HepG2 (cell line): Measurements from ENCODE around the gene TEDC1. TPM values are rescaled to one million over a fixed set of nuclear protein-coding genes. Genes with fewer than 3 reads are reported as not detected.
A peak's percentile ranks its signal among the peaks of the same experiment; 100 is the strongest.

Experiments
- ATAD3A ChIP-seq: sonication (generic); formaldehyde crosslinking; IDR thresholded peaks from 2 replicates; pipeline ENCODE4 v1.4.0; 2020; ENCODE audit warnings: missing genetic modification reagents
- CCAR2 ChIP-seq: fragments of 200-400 bp; formaldehyde crosslinking; optimal IDR thresholded peaks from 2 replicates; pipeline ENCODE3; 2018; ENCODE audit warnings: low read depth, mild to moderate bottlenecking, low read length, moderate library complexity
- CENPT ChIP-seq: sonication (generic); formaldehyde crosslinking; IDR thresholded peaks from 2 replicates; pipeline ENCODE4 v1.8.0; 2022; ENCODE audit warnings: low read depth, mild to moderate bottlenecking, moderate library complexity, missing genetic modification reagents
- CHD2 ChIP-seq: IDR thresholded peaks from 2 replicates; pipeline ENCODE4 v1.6.1; 2011; ENCODE audit warnings: low read depth, low read length, improper control_type of control experiment
- ESRRA ChIP-seq: sonication (generic); formaldehyde crosslinking; IDR thresholded peaks from 2 replicates; pipeline ENCODE4 v1.5.1; 2020; ENCODE audit warnings: mild to moderate bottlenecking, low read depth, missing genetic modification reagents
- NCOA1 ChIP-seq: sonication (generic); formaldehyde crosslinking; IDR thresholded peaks from 2 replicates; pipeline ENCODE4 v1.9.0; 2021; ENCODE audit warnings: missing genetic modification reagents
- RBM39 ChIP-seq: fragments of 200-400 bp; formaldehyde crosslinking; IDR thresholded peaks from one replicate; pipeline ENCODE4 v1.6.1; 2018; ENCODE audit warnings: antibody characterized with exemption, mild to moderate bottlenecking, low read depth, low read length; ENCODE audit not compliant: poor library complexity, severe bottlenecking
- ZBTB21 ChIP-seq: sonication (generic); formaldehyde crosslinking; IDR thresholded peaks from 2 replicates; pipeline ENCODE4 v1.4.0; 2020; ENCODE audit warnings: missing genetic modification reagents
- ZNF263 ChIP-seq: sonication (generic); formaldehyde crosslinking; IDR thresholded peaks from 2 replicates; pipeline ENCODE4 v1.4.0; 2020; ENCODE audit warnings: missing genetic modification reagents
- ZNF549 ChIP-seq: sonication (generic); formaldehyde crosslinking; IDR thresholded peaks from 2 replicates; pipeline ENCODE4 v1.5.0; 2020; ENCODE audit warnings: missing genetic modification reagents
- ZNF761 ChIP-seq: sonication (generic); formaldehyde crosslinking; conservative IDR thresholded peaks from 2 replicates; pipeline ENCODE4 v1.4.0; 2020; ENCODE audit warnings: mild to moderate bottlenecking, missing genetic modification reagents
- ZNF839 ChIP-seq: sonication (generic); formaldehyde crosslinking; IDR thresholded peaks from 2 replicates; pipeline ENCODE4 v1.4.0; 2020; ENCODE audit warnings: missing genetic modification reagents, mild to moderate bottlenecking, borderline replicate concordance
- polyA plus RNA-seq, 8 experiments: library from polyadenylated mRNA; depleted of rRNA in 3 of 8; stranded (reverse) in 7 of 8; unstranded in 1 of 8; fragments of >200 nt; fragmentation: Illumina TruSeq in 4 of 8; extraction: Trizol in 4 of 8; gene quantifications; 2 replicates each; pipeline versions ENCODE4 v1.2.1 to v1.2.3, GENCODE V29; 2011 to 2016; ENCODE audit warnings: low read depth in 4 of 8, missing spikeins in 1 of 8, mixed read lengths in 1 of 8; ENCODE audit not compliant: insufficient read depth in 1 of 8
- total RNA-seq, 5 experiments: library from RNA; depleted of rRNA; stranded (reverse); fragments of >200 nt; fragmentation: Illumina TruSeq; extraction: Trizol; gene quantifications; 2 replicates each; pipeline ENCODE4 v1.2.3, GENCODE V29; 2016; ENCODE audit warnings: low read depth in 1 of 5
- TF ChIP-seq, protein P1 (sequence below): sonication (generic); formaldehyde crosslinking; IDR thresholded peaks from 2 replicates; pipeline ENCODE4 v1.5.0; 2020; ENCODE audit warnings: missing genetic modification reagents
- TF ChIP-seq, protein P2 (sequence below): sonication (generic); formaldehyde crosslinking; IDR thresholded peaks from 2 replicates; pipeline ENCODE4 v1.9.0; 2021; ENCODE audit warnings: missing genetic modification reagents, borderline replicate concordance
- TF ChIP-seq, protein P3 (sequence below): sonication (generic); formaldehyde crosslinking; IDR thresholded peaks from 2 replicates; pipeline ENCODE4 v1.8.0; 2022; ENCODE audit warnings: mild to moderate bottlenecking, missing genetic modification reagents; ENCODE audit not compliant: insufficient replicate concordance
- TF ChIP-seq, protein P4 (sequence below): sonication (generic); formaldehyde crosslinking; IDR thresholded peaks from 2 replicates; pipeline ENCODE4 v1.8.0; 2022; ENCODE audit warnings: missing genetic modification reagents, mild to moderate bottlenecking, borderline replicate concordance
- TF ChIP-seq, protein P5 (sequence below): sonication (generic); formaldehyde crosslinking; IDR thresholded peaks from 2 replicates; pipeline ENCODE4 v1.4.0; 2020; ENCODE audit warnings: missing genetic modification reagents

Gene TEDC1
- total and polyA plus RNA-seq, 2 of the 13 experiments (the other 11 are each of a cell fraction or from before 2014, with no cell fraction given), result 5.7 to 27.4 TPM

DNA sequence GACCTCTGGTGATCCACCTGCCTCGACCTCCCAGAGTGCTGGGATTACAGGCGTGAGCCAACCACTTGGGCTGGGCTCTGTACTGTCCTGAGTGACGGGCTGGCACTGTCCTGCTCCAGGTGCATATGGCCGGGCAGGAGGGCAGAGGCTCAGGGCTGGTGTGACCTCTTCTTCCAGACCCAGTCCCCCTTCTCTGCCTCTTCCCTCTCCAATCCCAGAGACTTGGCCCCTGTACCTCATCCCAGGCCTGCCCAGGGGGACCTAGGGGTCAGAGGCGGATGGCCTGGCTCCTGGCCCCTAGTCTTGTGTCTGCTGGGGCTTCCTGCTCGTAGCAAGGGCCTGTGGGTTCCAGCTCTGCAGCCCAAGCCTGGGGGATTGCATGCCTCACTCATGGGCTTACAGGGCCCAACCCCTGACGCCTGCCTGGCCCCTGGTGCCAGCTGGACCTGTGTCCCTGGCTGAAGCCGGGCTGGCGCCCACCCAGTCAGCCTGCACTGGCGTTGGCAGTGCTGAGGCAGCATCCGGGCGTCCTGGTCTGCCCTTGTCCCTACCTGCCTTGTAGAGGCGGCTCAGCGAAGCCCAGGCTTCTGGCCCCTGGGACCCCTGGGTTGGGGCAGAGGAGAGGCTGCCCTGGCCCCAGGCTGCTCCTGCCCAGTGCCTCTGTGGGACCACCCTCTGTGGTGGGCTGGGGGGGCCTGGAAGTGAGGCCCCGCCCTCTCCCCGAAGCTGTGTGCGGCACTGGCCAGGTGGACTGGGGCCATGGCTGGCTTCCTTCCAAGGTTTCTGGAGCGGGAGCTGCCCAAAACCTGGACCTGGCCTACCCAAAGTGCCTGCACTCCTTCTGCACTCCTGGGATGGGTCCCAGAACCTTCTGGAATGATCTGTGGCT, 4.3 kb downstream of the TEDC1 start (continued):
- TF ChIP-seq, protein P1, sequence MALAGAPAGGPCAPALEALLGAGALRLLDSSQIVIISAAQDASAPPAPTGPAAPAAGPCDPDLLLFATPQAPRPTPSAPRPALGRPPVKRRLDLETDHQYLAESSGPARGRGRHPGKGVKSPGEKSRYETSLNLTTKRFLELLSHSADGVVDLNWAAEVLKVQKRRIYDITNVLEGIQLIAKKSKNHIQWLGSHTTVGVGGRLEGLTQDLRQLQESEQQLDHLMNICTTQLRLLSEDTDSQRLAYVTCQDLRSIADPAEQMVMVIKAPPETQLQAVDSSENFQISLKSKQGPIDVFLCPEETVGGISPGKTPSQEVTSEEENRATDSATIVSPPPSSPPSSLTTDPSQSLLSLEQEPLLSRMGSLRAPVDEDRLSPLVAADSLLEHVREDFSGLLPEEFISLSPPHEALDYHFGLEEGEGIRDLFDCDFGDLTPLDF (CRISPR knock-in tag), result no peak
- TF ChIP-seq ATAD3A (CRISPR knock-in tag) (no peak), CHD2 (no peak), ZNF839 (no peak), ZBTB21 (CRISPR knock-in tag) (no peak), CENPT (CRISPR knock-in tag) (no peak), ZNF263 (peak; percentile 45; the same call in 1 of the 2 replicates), ZNF761 (CRISPR knock-in tag) (no peak), ESRRA (CRISPR knock-in tag) (no peak), NCOA1 (no peak), CCAR2 (no peak), ZNF549 (CRISPR knock-in tag) (no peak), RBM39 (no peak)
- TF ChIP-seq, protein P2, sequence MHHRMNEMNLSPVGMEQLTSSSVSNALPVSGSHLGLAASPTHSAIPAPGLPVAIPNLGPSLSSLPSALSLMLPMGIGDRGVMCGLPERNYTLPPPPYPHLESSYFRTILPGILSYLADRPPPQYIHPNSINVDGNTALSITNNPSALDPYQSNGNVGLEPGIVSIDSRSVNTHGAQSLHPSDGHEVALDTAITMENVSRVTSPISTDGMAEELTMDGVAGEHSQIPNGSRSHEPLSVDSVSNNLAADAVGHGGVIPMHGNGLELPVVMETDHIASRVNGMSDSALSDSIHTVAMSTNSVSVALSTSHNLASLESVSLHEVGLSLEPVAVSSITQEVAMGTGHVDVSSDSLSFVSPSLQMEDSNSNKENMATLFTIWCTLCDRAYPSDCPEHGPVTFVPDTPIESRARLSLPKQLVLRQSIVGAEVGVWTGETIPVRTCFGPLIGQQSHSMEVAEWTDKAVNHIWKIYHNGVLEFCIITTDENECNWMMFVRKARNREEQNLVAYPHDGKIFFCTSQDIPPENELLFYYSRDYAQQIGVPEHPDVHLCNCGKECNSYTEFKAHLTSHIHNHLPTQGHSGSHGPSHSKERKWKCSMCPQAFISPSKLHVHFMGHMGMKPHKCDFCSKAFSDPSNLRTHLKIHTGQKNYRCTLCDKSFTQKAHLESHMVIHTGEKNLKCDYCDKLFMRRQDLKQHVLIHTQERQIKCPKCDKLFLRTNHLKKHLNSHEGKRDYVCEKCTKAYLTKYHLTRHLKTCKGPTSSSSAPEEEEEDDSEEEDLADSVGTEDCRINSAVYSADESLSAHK (CRISPR knock-in tag), result no peak
- TF ChIP-seq, protein P3, sequence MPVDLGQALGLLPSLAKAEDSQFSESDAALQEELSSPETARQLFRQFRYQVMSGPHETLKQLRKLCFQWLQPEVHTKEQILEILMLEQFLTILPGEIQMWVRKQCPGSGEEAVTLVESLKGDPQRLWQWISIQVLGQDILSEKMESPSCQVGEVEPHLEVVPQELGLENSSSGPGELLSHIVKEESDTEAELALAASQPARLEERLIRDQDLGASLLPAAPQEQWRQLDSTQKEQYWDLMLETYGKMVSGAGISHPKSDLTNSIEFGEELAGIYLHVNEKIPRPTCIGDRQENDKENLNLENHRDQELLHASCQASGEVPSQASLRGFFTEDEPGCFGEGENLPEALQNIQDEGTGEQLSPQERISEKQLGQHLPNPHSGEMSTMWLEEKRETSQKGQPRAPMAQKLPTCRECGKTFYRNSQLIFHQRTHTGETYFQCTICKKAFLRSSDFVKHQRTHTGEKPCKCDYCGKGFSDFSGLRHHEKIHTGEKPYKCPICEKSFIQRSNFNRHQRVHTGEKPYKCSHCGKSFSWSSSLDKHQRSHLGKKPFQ, result no peak
- TF ChIP-seq, protein P4, sequence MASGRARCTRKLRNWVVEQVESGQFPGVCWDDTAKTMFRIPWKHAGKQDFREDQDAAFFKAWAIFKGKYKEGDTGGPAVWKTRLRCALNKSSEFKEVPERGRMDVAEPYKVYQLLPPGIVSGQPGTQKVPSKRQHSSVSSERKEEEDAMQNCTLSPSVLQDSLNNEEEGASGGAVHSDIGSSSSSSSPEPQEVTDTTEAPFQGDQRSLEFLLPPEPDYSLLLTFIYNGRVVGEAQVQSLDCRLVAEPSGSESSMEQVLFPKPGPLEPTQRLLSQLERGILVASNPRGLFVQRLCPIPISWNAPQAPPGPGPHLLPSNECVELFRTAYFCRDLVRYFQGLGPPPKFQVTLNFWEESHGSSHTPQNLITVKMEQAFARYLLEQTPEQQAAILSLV (CRISPR knock-in tag), result no peak
- TF ChIP-seq, protein P5, sequence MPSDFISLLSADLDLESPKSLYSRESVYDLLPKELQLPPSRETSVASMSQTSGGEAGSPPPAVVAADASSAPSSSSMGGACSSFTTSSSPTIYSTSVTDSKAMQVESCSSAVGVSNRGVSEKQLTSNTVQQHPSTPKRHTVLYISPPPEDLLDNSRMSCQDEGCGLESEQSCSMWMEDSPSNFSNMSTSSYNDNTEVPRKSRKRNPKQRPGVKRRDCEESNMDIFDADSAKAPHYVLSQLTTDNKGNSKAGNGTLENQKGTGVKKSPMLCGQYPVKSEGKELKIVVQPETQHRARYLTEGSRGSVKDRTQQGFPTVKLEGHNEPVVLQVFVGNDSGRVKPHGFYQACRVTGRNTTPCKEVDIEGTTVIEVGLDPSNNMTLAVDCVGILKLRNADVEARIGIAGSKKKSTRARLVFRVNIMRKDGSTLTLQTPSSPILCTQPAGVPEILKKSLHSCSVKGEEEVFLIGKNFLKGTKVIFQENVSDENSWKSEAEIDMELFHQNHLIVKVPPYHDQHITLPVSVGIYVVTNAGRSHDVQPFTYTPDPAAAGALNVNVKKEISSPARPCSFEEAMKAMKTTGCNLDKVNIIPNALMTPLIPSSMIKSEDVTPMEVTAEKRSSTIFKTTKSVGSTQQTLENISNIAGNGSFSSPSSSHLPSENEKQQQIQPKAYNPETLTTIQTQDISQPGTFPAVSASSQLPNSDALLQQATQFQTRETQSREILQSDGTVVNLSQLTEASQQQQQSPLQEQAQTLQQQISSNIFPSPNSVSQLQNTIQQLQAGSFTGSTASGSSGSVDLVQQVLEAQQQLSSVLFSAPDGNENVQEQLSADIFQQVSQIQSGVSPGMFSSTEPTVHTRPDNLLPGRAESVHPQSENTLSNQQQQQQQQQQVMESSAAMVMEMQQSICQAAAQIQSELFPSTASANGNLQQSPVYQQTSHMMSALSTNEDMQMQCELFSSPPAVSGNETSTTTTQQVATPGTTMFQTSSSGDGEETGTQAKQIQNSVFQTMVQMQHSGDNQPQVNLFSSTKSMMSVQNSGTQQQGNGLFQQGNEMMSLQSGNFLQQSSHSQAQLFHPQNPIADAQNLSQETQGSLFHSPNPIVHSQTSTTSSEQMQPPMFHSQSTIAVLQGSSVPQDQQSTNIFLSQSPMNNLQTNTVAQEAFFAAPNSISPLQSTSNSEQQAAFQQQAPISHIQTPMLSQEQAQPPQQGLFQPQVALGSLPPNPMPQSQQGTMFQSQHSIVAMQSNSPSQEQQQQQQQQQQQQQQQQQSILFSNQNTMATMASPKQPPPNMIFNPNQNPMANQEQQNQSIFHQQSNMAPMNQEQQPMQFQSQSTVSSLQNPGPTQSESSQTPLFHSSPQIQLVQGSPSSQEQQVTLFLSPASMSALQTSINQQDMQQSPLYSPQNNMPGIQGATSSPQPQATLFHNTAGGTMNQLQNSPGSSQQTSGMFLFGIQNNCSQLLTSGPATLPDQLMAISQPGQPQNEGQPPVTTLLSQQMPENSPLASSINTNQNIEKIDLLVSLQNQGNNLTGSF (CRISPR knock-in tag), result peak; percentile 65; the same call in 1 of the 2 replicates
